HCT116 (cell line): Measurements from ENCODE around the gene SORCS2. TPM values are rescaled to one million over a fixed set of nuclear protein-coding genes. Genes with fewer than 3 reads are reported as not detected.

Experiments
- ATAC-seq: fragments of 200-7000 bp; cut with Tn5 transposase; 2 replicates; pipeline ENCODE4 v1.9.1; 2020; ENCODE audit warnings: mild to moderate bottlenecking, moderate library complexity
- BruUV-seq: library from RNA; stranded (reverse); fragments of 400-500 nt; replicated peaks from 2 replicates; lab custom pipeline; 2021; lab: Mats Ljungman, UMichigan
- CTCF ChIA-PET: fragments of 300-600 bp; sonication (Branson Sonifier 250); formaldehyde crosslinking; loops from one replicate; lab custom pipeline; 2021; ENCODE audit warnings: antibody characterized with exemption; lab: Charles Lee
- POLR2A ChIA-PET: fragments of 300-600, 350-600 bp; sonication (Branson Sonifier 250); formaldehyde crosslinking; loops from one replicate; lab custom pipeline; 2021; ENCODE audit warnings: antibody characterized with exemption; lab: Charles Lee
- RAD21 ChIA-PET, 2 experiments: fragments of 300-600 bp; sonication (Branson Sonifier 250); formaldehyde crosslinking; loops; one replicate each; lab custom pipeline; 2023; ENCODE audit warnings: low total read pairs in 2 of 2; ENCODE audit not compliant: uncharacterized antibody in 2 of 2, unreplicated experiment in 2 of 2, low non-redundant PET in 1 of 2; lab: Charles Lee
- DNase-seq: peaks from one replicate; pipeline ENCODE4 v3.0.0-alpha.2; 2010; ENCODE audit warnings: low read depth, low spot score
- H2AFZ ChIP-seq: fragments of 200-600 bp; shearing (Covaris generic), sonication (generic); 2 replicates; pipeline ENCODE4 v1.6.1; 2017; ENCODE audit warnings: low read depth, mixed run types, mixed read lengths, antibody characterized with exemption, low read length; ENCODE audit not compliant: poor library complexity, severe bottlenecking
- H3K27ac ChIP-seq: 2 replicates; pipeline ENCODE4 v1.5.1; 2012; ENCODE audit warnings: low read depth, low read length
- H3K27me3 ChIP-seq: fragments of 200-600 bp; sonication (generic); 2 replicates; pipeline ENCODE4 v1.6.1; 2016; ENCODE audit warnings: mixed run types, low read length, mixed read lengths; ENCODE audit not compliant: insufficient read depth
- H3K36me3 ChIP-seq, 2 experiments: fragments of 200-500 bp in 1 of 2; fragments of 200-600 bp in 1 of 2; sonication (Bioruptor generic) in 1 of 2; sonication (generic) in 1 of 2; 2 replicates each; pipeline versions ENCODE4 v1.5.1 to v1.6.1; 2014 to 2016; ENCODE audit warnings: low read length in 2 of 2, inconsistent platforms in 1 of 2, mixed read lengths in 1 of 2, mixed run types in 1 of 2; ENCODE audit not compliant: insufficient read depth in 2 of 2, control insufficient read depth in 1 of 2
- H3K4me1 ChIP-seq, 2 experiments: fragments of 200-600 bp in 1 of 2; sonication (generic) in 1 of 2; 2 replicates each; pipeline versions ENCODE4 v1.5.1 to v1.6.1; 2012 to 2017; ENCODE audit warnings: low read length in 2 of 2, inconsistent platforms in 1 of 2, mild to moderate bottlenecking in 1 of 2, mixed read lengths in 1 of 2, mixed run types in 1 of 2, moderate library complexity in 1 of 2; ENCODE audit not compliant: insufficient read depth in 2 of 2, control insufficient read depth in 1 of 2
- H3K4me2 ChIP-seq: fragments of 200-600 bp; sonication (generic); 2 replicates; pipeline ENCODE4 v1.6.1; 2017; ENCODE audit warnings: mixed run types, low read length, mixed read lengths
- H3K4me3 ChIP-seq, 2 experiments: fragments of 200-600 bp in 1 of 2; sonication (generic) in 1 of 2; replicated peaks in 1 of 2; 2 replicates each; pipeline ENCODE4 v1.5.1; 2011 to 2016; ENCODE audit warnings: low read length in 2 of 2, control low read depth in 1 of 2, low read depth in 1 of 2, mild to moderate bottlenecking in 1 of 2, mixed read lengths in 1 of 2, mixed run types in 1 of 2
- H3K79me2 ChIP-seq: fragments of 200-600 bp; sonication (generic); 2 replicates; pipeline ENCODE4 v1.6.1; 2017; ENCODE audit warnings: mild to moderate bottlenecking, mixed run types, low read length, moderate library complexity, mixed read lengths; ENCODE audit not compliant: insufficient read depth
- H3K9ac ChIP-seq: fragments of 200-600 bp; sonication (generic); 2 replicates; pipeline ENCODE4 v1.6.1; 2016; ENCODE audit warnings: low read length, mixed read lengths
- H3K9me2 ChIP-seq: fragments of 200-600 bp; sonication (generic), shearing (Covaris generic); 2 replicates; pipeline ENCODE4 v1.6.1; 2017; ENCODE audit warnings: mixed run types, mild to moderate bottlenecking, moderate library complexity; ENCODE audit not compliant: insufficient read depth
- H3K9me3 ChIP-seq, 2 experiments: fragments of 200-500 bp in 1 of 2; fragments of 200-600 bp in 1 of 2; sonication (Bioruptor generic) in 1 of 2; sonication (generic) in 1 of 2; 2 replicates each; pipeline ENCODE4 v1.6.1; 2014 to 2017; ENCODE audit warnings: low read length in 2 of 2, mixed read lengths in 2 of 2, inconsistent platforms in 1 of 2, low read depth in 1 of 2, mild to moderate bottlenecking in 1 of 2, mixed run types in 1 of 2, moderate library complexity in 1 of 2; ENCODE audit not compliant: control insufficient read depth in 1 of 2, insufficient read depth in 1 of 2
- H4K20me1 ChIP-seq: fragments of 200-600 bp; sonication (generic), shearing (Covaris generic); 2 replicates; pipeline ENCODE4 v1.6.1; 2017; ENCODE audit warnings: mixed run types, mild to moderate bottlenecking, moderate library complexity; ENCODE audit not compliant: insufficient read depth
- EZH2 ChIP-seq: fragments of 200-600 bp; sonication (generic); IDR thresholded peaks from 2 replicates; pipeline ENCODE4 v1.6.1; 2017; ENCODE audit warnings: antibody characterized with exemption, mixed run types
- POLR2A ChIP-seq: IDR thresholded peaks from 2 replicates; pipeline ENCODE4 v1.7.0; 2011; ENCODE audit warnings: borderline replicate concordance; ENCODE audit not compliant: insufficient read depth, insufficient read length; ENCODE audit errors: extremely low read depth
- POLR2AphosphoS5 ChIP-seq: IDR thresholded peaks from 2 replicates; pipeline ENCODE4 v1.6.1; 2011; ENCODE audit warnings: mild to moderate bottlenecking, low read depth, low read length, moderate library complexity
- RAD21 ChIP-seq: IDR thresholded peaks from 2 replicates; pipeline ENCODE4 v1.6.1; 2012; ENCODE audit warnings: low read depth, mild to moderate bottlenecking
- REST ChIP-seq: IDR thresholded peaks from 2 replicates; pipeline ENCODE4 v1.6.1; 2012; ENCODE audit warnings: low read depth
- YY1 ChIP-seq: IDR thresholded peaks from 2 replicates; pipeline ENCODE4 v1.6.1; 2011; ENCODE audit warnings: low read length, low read depth, moderate library complexity, mild to moderate bottlenecking; ENCODE audit not compliant: insufficient replicate concordance; ENCODE audit errors: extremely low read depth
- ZBTB33 ChIP-seq: IDR thresholded peaks from 2 replicates; pipeline ENCODE4 v1.6.1; 2011; ENCODE audit warnings: mild to moderate bottlenecking, low read length, moderate library complexity; ENCODE audit not compliant: insufficient replicate concordance; ENCODE audit errors: extremely low read depth
- intact Hi-C: fragments of 100-400 bp; cut with micrococcal nuclease; formaldehyde crosslinking; loops from 2 replicates; pipeline ENCODE4 v1.10.0; 2022
- total RNA-seq: library from RNA; stranded (reverse); gene quantifications from one replicate; pipeline ENCODE4 v1.2.1, GENCODE V29; 2021; ENCODE audit not compliant: unreplicated experiment

The SORCS2 gene
- total RNA-seq, 1 experiment from 2014 or later = 0.37 TPM

- Histone ChIP-seq H3K4me3 (no peak overlapping the region), H3K9ac (no peak overlapping the region), H3K4me2 (no peak overlapping the region), H2AFZ (no peak overlapping the region), H4K20me1 (no peaks in the 10 kb centered on the region), H3K27ac (no peak overlapping the region), H3K9me2 (no peaks in the 10 kb centered on the region), H3K4me1 (peaks cover 3 to 11% of the 10 kb centered on the region in 2 experiments; a peak in 3 of 4 replicates), H3K27me3 (peaks cover 24% of the 10 kb centered on the region; the same call in 1 of the 2 replicates), H3K9me3 (no peaks in the 10 kb centered on the region), H3K36me3 (no peaks in the 10 kb centered on the region), H3K79me2 (no peaks in the 10 kb centered on the region)
- intact Hi-C loops = no loop called here
- RAD21 ChIA-PET = no interaction called here
- POLR2A ChIA-PET = no interaction called here
- CTCF ChIA-PET = no interaction called here
- DNase-seq = no peak
- no peak for ATAC-seq
- BruUV-seq = no TSS peak
- no peak for TF ChIP-seq POLR2AphosphoS5
- TF ChIP-seq YY1 = no peak
- no peak for TF ChIP-seq EZH2
- no peak for TF ChIP-seq ZBTB33
- TF ChIP-seq RAD21 = no peak
- no peak for TF ChIP-seq POLR2A
- TF ChIP-seq REST = no peak
- TF ChIP-seq, all 23 proteins: peak for 0
Measured at GRCh38 chr4:7514789-7515188, 322.5 kb downstream of the SORCS2 start.
